ENCODE data around the gene SPDYE2B.
"Not testable (repeated sequence)": the region's sequence is repeated elsewhere in the genome, so short reads cannot be mapped to it uniquely, and the experiment has no call there.

DNA sequence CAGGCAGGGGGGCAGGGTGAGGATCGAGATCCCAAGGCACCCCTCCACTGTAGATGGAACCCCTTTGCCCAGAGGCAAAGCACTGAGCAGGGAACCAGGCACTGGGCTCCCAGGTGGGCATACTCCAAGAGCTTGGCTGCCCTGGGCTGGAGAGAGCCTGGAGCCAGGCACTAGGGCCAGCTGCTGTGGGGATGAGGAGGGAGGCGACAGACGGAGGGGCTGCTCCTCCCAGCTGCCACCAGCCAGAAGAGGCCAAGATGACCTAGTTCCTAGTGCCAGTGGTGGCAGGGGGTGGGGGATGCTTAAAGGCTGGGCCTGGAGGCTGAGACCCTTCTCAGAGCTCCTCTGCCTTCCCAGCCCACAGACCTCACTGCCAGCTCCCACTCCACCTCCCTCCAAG lies 35.2 kb upstream of the SPDYE2B start:
- TF ChIP-seq, protein P1, sequence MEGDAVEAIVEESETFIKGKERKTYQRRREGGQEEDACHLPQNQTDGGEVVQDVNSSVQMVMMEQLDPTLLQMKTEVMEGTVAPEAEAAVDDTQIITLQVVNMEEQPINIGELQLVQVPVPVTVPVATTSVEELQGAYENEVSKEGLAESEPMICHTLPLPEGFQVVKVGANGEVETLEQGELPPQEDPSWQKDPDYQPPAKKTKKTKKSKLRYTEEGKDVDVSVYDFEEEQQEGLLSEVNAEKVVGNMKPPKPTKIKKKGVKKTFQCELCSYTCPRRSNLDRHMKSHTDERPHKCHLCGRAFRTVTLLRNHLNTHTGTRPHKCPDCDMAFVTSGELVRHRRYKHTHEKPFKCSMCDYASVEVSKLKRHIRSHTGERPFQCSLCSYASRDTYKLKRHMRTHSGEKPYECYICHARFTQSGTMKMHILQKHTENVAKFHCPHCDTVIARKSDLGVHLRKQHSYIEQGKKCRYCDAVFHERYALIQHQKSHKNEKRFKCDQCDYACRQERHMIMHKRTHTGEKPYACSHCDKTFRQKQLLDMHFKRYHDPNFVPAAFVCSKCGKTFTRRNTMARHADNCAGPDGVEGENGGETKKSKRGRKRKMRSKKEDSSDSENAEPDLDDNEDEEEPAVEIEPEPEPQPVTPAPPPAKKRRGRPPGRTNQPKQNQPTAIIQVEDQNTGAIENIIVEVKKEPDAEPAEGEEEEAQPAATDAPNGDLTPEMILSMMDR (IDR thresholded peaks at IDR 0.05): not testable (repeated sequence)
- not testable (repeated sequence) for TF ChIP-seq POLR2A (IDR thresholded peaks at IDR 0.05)
